Activated T-helper 1 cell treated with anti-CD3 and anti-CD28 coated beads, Interleukin-12 subunit alpha, Interleukin-12 subunit beta, Interleukin-2, Interleukin-4 antibody, amounts not matched to agents 30 ng/mL and 10 ng/mL and 1 ng/mL, durations not matched to agents 14 hours and 24 hours and 36 hours (primary cell): Measurements from ENCODE around the gene TTLL7. TPM values are rescaled to one million over a fixed set of nuclear protein-coding genes. Genes with fewer than 3 reads are reported as not detected.
"Not testable (repeated sequence)": the region's sequence is repeated elsewhere in the genome, so short reads cannot be mapped to it uniquely, and the experiment has no call there.

ENCODE experiments used
- DNase-seq: peaks from one replicate; pipeline ENCODE4 v3.0.0; 2021; ENCODE audit warnings: low spot score
- H3K27ac Mint-ChIP-seq: one replicate; pipeline ENCODE4 v1.8.0; 2021; ENCODE audit warnings: mild to moderate bottlenecking, mixed read lengths
- H3K27me3 Mint-ChIP-seq: one replicate; pipeline ENCODE4 v1.8.0; 2022; ENCODE audit warnings: mild to moderate bottlenecking, moderate library complexity, mixed read lengths; ENCODE audit not compliant: insufficient read depth
- H3K36me3 Mint-ChIP-seq: one replicate; pipeline ENCODE4 v1.8.0; 2021; ENCODE audit warnings: low read depth, mixed read lengths
- H3K4me1 Mint-ChIP-seq: one replicate; pipeline ENCODE4 v1.8.0; 2021; ENCODE audit warnings: low read depth, mixed read lengths
- H3K4me3 Mint-ChIP-seq: one replicate; pipeline ENCODE4 v1.8.0; 2021; ENCODE audit warnings: mild to moderate bottlenecking, moderate library complexity, mixed read lengths
- H3K9me3 Mint-ChIP-seq: one replicate; pipeline ENCODE4 v1.8.0; 2021; ENCODE audit warnings: mixed read lengths
- intact Hi-C: fragments of 100-400 bp; cut with micrococcal nuclease; formaldehyde crosslinking; loops from one replicate; pipeline ENCODE4 v1.15.1; 2024
- total RNA-seq: library from RNA; stranded (reverse); gene quantifications from 2 replicates; pipeline ENCODE4 v1.2.3, GENCODE V29; 2022

TTLL7 gene
- total RNA-seq, 1 donor from 2014 or later = 0.29 TPM

DNA sequence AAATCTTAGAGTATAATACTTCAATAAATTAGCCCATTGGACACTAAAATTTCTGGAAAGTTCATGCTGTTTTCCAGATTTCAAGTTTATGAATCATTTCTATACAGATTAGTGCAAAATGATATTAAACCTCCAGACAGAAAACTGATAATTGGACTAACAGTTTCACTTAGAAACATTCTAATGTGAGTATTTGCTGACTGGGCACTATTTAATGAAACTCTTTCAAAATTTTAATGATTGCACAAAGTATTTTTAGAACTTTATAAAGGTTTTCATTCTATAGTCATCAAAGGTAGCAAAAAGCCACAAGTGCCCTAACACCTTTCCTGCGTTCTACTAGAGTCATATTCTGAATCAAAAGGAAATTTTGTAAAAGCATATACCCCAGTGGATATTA, 81.0 kb downstream of the TTLL7 start:
- Mint-ChIP-seq H3K4me3 (no peak overlapping the region), H3K4me1 (no peaks in the 10 kb centered on the region)
- intact Hi-C loops = no loop called here

GRCh38 chr1:83916094-83916493, 82.8 kb downstream of the TTLL7 start:
- H3K4me1 Mint-ChIP-seq, H3K36me3 Mint-ChIP-seq, H3K9me3 Mint-ChIP-seq, H3K27me3 Mint-ChIP-seq, intact Hi-C loops, H3K4me3 Mint-ChIP-seq, DNase-seq, H3K27ac Mint-ChIP-seq: not testable (repeated sequence)

More for the DNA sequence above, 81.0 kb downstream of the TTLL7 start:
- no peak for DNase-seq
- Mint-ChIP-seq H3K36me3 (no peaks in the 10 kb centered on the region), H3K27ac (no peak overlapping the region), H3K27me3 (no peaks in the 10 kb centered on the region), H3K9me3 (no peaks in the 10 kb centered on the region)

DNA sequence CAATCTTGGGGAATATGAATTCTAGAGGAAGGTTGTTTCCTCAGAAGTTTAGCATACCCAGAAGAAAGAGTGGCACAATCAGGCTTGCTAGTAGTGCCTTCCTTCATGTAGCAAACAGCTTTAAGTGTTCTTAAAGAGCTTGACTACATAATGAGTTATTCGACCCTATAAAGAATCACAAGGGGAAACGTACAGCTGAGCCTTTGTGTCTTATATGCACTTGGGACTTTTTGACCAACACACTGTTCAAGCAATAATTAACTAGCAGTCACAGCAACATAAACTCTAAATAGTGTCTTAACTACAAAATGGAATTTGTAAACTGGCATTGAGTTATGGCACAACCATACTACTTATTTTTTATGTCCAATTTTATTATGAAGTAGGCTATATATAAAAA, 86.1 kb downstream of the TTLL7 start:
- H3K4me3 Mint-ChIP-seq = no peak overlapping the region
- no peaks in the 10 kb centered on the region for H3K9me3 Mint-ChIP-seq
- peaks cover 9% of the 10 kb centered on the region for H3K27me3 Mint-ChIP-seq

DNA sequence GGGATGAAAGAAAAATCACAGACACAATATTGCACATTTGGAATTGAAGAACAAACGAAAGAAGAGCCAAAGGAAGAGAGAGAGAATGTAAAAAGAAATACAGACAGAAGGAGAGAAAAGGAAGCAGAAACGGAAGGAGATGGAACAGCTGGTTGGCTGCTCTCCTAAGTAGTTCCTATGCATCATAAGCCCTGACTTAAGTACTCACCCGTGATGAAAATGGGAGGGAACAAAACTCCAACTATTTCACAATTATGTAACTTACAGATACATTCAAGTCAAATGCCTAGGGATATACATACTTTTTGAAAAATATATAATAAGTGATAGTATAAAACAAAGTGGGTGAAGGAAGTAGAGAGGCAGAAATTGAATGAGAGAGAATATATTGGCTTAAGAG, 88.5 kb downstream of the TTLL7 start:
- Mint-ChIP-seq H3K36me3 (no peaks in the 10 kb centered on the region), H3K9me3 (no peaks in the 10 kb centered on the region), H3K27ac (no peak overlapping the region), H3K4me1 (no peaks in the 10 kb centered on the region), H3K27me3 (peaks cover 15% of the 10 kb centered on the region), H3K4me3 (no peak overlapping the region)
- DNase-seq = no peak
- intact Hi-C loops = no loop called here

More for the DNA sequence above, 86.1 kb downstream of the TTLL7 start:
- intact Hi-C loops = no loop called here
- H3K36me3 Mint-ChIP-seq = no peaks in the 10 kb centered on the region
- H3K4me1 Mint-ChIP-seq = no peaks in the 10 kb centered on the region
- no peak for DNase-seq
- no peak overlapping the region for H3K27ac Mint-ChIP-seq

DNA sequence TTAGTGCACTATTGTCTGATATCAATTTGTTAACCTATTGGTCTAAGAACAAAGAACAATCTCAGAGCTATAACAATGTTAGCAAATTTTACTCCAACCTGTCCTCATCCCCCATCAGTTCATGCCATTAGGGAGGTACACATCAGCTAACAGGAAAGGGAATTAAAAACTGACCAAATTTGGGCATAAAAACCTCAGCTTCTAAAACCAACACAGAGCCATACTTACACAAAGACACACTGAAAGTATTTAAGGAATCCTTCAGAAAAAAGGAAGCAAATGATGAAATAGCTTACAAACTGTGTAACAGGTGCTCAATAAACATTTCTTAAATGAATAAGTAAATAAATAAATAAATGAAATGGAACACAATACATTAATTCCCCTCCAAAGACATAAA, 89.2 kb downstream of the TTLL7 start:
- Mint-ChIP-seq H3K27ac (no peak overlapping the region), H3K4me3 (no peak overlapping the region), H3K36me3 (no peaks in the 10 kb centered on the region), H3K9me3 (no peaks in the 10 kb centered on the region), H3K27me3 (peaks cover 15% of the 10 kb centered on the region), H3K4me1 (no peaks in the 10 kb centered on the region)
- intact Hi-C loops = loop anchor here (10.0 kb wide), 2 partner anchors 715 to 1025 kb away; no protein-coding TSS in a partner anchor
- DNase-seq = no peak

- H3K36me3 Mint-ChIP-seq = no peaks in the 10 kb centered on the region
- H3K27ac Mint-ChIP-seq = no peak overlapping the region
- H3K9me3 Mint-ChIP-seq = no peaks in the 10 kb centered on the region
- no peak overlapping the region for H3K4me3 Mint-ChIP-seq
- DNase-seq = no peak
- H3K27me3 Mint-ChIP-seq = peaks cover 13% of the 10 kb centered on the region
- no peaks in the 10 kb centered on the region for H3K4me1 Mint-ChIP-seq
- intact Hi-C loops = loop anchor here (1.0 to 10.0 kb wide), 6 partner anchors 218 to 1029 kb away; no protein-coding TSS in a partner anchor
Measured at GRCh38 chr1:83905315-83905907, 93.5 kb downstream of the TTLL7 start.

DNA sequence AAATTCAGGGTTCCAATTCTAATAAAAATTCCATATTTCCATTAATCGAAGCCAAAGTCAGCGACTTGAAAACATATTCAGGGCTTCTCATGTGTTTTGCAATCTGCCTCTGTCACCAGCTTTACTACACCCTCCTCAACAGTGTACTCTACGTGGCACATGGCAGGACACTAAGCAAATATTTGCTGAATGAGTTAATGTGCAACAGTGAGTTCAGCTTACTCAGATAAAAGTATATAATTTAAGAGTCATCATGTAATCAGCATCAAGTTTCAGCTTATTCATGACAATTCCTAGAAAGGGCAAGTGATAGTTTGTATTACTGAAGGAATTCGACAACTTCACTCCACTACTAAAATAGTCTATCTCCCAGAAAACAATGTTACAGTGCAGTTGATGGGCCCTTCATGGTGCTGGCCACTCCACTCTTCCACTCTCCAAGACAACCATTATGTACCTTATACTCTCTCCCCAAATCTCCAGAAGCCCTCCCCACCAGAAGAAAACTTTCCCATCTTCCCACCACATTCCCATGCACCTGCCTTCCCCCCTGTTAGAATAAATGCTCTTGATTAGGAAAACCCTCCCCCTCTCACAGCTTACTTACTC, 97.3 kb downstream of the TTLL7 start:
- H3K27me3 Mint-ChIP-seq = peaks cover 3% of the 10 kb centered on the region
- H3K4me3 Mint-ChIP-seq = no peak overlapping the region
- H3K27ac Mint-ChIP-seq = no peak overlapping the region
- no peak for DNase-seq
- H3K4me1 Mint-ChIP-seq = no peaks in the 10 kb centered on the region
- H3K36me3 Mint-ChIP-seq = no peaks in the 10 kb centered on the region
- intact Hi-C loops = loop anchor here (10.0 kb wide), 2 partner anchors 723 to 1033 kb away; no protein-coding TSS in a partner anchor
- H3K9me3 Mint-ChIP-seq = no peaks in the 10 kb centered on the region

DNA sequence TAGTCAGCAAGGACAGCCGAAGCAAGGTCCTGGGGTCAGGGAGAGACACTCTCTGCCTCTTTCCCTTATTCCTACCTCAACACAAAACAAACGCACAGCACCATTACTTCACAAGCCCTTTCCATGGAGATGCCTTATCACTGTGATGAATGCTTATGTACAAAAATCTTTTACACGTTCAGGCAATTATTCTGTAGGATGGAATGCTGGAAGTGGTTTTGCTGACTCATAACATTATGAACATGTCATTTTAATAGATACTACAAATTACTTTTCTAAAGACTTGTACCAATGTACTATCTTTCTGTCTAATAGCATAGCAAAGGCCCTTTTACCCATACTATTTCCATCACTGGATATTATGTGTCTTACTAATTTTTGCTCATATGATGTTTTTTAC, 98.4 kb downstream of the TTLL7 start:
- H3K9me3 Mint-ChIP-seq = no peaks in the 10 kb centered on the region
- intact Hi-C loops = loop anchor here (10.0 kb wide), 2 partner anchors 724 to 1034 kb away; no protein-coding TSS in a partner anchor
- no peak for DNase-seq
- H3K4me1 Mint-ChIP-seq = no peaks in the 10 kb centered on the region
- H3K27ac Mint-ChIP-seq = no peak overlapping the region
- no peak overlapping the region for H3K4me3 Mint-ChIP-seq
- no peaks in the 10 kb centered on the region for H3K36me3 Mint-ChIP-seq
- H3K27me3 Mint-ChIP-seq = peaks cover 3% of the 10 kb centered on the region

DNA sequence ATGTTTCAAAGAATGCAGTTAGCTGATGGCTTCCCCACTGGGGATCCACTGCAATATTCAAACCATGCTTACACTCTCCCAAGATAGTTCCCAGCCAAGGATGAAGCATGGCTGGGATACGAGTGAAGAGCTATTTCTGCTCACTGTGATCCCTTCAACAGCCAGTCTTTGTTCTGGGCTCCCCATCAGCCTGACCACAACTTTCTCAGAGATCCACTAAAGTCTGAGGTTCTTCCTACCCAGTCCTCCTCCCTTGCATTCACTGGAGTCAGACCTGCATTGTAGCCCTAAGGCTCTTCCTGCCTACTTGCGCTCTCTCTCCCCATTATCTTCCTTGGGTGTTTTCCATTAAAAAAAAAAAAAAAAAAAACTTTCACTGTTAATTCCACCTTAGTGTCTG, 101.4 kb downstream of the TTLL7 start:
- no peaks in the 10 kb centered on the region for H3K36me3 Mint-ChIP-seq
- intact Hi-C loops = no loop called here
- H3K27ac Mint-ChIP-seq = no peak overlapping the region
- no peaks in the 10 kb centered on the region for H3K4me1 Mint-ChIP-seq
- DNase-seq = no peak
- no peaks in the 10 kb centered on the region for H3K9me3 Mint-ChIP-seq
- no peak overlapping the region for H3K4me3 Mint-ChIP-seq
- peaks cover 3% of the 10 kb centered on the region for H3K27me3 Mint-ChIP-seq

DNA sequence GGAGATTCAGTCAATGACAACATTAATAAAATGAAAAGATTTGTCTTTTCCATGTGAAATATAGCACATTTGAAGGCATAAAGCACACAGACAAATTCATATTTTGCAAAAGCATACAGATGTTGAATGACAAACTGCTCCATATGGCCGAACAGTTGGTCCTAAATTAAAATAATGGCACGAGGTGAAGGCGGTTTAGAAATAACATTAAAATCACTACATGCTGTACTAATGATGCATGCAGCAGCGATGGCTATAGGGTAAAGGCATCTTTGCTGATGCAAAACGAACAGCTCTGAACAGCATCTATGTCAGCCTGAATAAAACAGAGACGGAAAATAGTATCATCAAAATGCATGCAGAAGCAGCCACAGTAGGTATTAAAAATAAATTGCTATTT, 102.6 kb downstream of the TTLL7 start:
- Mint-ChIP-seq H3K4me1 (no peaks in the 10 kb centered on the region), H3K27ac (no peak overlapping the region), H3K4me3 (no peak overlapping the region), H3K9me3 (no peaks in the 10 kb centered on the region), H3K36me3 (no peaks in the 10 kb centered on the region), H3K27me3 (peaks cover 3% of the 10 kb centered on the region)
- DNase-seq = no peak
- intact Hi-C loops = no loop called here

- Mint-ChIP-seq H3K27ac (no peak overlapping the region), H3K36me3 (no peaks in the 10 kb centered on the region), H3K4me1 (no peaks in the 10 kb centered on the region), H3K9me3 (peaks cover 14% of the 10 kb centered on the region), H3K4me3 (no peak overlapping the region), H3K27me3 (no peaks in the 10 kb centered on the region)
- no peak for DNase-seq
- intact Hi-C loops = no loop called here
Measured at GRCh38 chr1:83889707-83890106, 109.2 kb downstream of the TTLL7 start.

DNA sequence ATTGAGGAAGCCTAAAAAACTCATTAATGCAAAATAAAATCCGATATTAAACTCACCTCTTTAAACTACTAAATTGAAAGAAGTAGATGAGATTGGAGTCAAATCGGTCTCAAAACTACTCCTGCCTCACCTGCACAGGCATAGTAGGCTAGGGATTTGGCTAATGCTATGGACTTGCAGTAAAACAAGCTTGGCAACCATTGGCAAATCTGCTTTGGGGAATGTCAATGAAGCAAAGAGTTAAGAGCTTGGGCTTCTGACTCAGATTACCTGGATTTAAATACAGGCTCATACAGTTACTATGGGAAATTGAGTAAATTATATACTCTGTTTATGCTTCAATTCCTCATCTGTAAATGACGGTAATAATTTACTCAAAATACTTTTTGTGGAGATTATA, 111.4 kb downstream of the TTLL7 start:
- Mint-ChIP-seq H3K4me1 (no peaks in the 10 kb centered on the region), H3K27me3 (no peaks in the 10 kb centered on the region), H3K27ac (no peak overlapping the region), H3K9me3 (peaks cover 14% of the 10 kb centered on the region), H3K36me3 (no peaks in the 10 kb centered on the region), H3K4me3 (no peak overlapping the region)
- intact Hi-C loops = no loop called here
- DNase-seq = no peak

DNA sequence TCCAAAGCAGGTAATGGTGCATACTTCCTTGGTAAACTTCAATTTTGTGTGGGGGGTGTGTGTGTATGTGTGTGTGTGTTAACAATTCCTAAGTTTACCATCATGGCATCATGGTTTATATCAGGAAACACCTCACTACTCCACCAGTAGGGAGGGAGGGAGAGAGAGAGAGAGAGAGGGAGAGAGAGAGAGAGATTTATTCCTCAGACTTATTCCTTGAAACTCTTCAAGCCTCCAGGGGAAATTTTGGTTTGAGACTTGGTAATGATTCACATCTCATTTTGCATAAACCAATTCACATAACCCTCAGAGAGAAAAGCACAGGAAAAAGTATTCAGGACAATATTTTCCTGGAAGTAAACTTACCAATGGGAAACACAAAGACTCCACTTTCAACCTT, 115.0 kb downstream of the TTLL7 start:
- DNase-seq = no peak
- Mint-ChIP-seq H3K27me3 (no peaks in the 10 kb centered on the region), H3K4me3 (no peak overlapping the region), H3K9me3 (peaks cover 13% of the 10 kb centered on the region), H3K36me3 (no peaks in the 10 kb centered on the region), H3K4me1 (no peaks in the 10 kb centered on the region), H3K27ac (no peak overlapping the region)
- intact Hi-C loops = no loop called here
